ENCODE measurements around the gene IVD. TPM values are rescaled to one million over a fixed set of nuclear protein-coding genes. Genes with fewer than 3 reads are reported as not detected.
"Not testable (repeated sequence)": the region's sequence is repeated elsewhere in the genome, so short reads cannot be mapped to it uniquely, and the experiment has no call there.

The IVD gene
- total RNA-seq, 1 donor from 2014 or later, result 229 TPM

DNA sequence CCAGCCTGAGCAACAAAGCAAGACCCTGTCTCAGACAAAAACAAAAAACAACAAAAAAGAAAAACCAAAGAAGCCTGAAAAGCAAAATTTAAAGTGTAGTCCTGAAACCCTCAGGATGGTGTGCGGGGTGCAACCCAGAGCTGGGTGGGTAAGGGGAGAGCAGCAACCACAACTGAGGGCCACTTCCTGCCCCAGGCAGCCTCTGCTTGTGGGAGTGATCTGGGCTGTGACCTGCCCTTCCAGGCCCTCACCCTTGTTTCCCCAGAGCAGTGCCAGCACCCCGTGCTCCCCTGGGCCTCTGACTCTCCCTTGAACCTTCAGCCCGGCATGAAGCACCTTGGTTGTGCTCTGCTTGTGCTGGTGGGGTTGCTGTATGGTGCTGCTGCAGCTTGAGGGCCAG, 48.3 kb downstream of the IVD start:
- not testable (repeated sequence) for ATAC-seq; DNase-seq (ENCODE audit: low spot score)

GRCh38 chr15:40454904-40455391, 49.4 kb downstream of the IVD start:
- DNase-seq (ENCODE audit: low spot score) (no peak), ATAC-seq (no peak)

DNA sequence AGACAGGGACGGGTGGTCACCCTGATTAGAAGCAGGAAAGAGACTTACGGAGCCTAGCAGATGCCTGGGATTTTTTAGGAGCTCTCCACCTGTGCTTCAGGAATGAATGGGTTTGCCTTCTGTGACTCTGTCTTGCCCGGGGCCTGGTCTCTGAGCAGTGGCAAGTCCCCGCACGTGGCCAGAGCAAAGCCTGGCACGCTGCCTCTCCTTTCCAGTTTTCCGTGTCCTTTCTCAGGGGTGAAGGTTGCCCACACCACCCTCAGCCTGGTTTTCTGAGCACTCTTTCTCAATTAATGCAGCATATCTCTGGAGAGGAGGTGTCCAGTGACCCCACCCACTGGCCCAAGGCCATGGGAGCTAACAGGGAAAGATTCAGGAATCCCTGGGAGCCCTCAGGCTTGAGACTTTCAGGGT, 50.7 kb downstream of the IVD start:
- DNase-seq (ENCODE audit: low spot score), result no peak
- peak; percentile 27 for ATAC-seq

- DNase-seq (ENCODE audit: low spot score) (no peak), ATAC-seq (no peak)
Measured at GRCh38 chr15:40456738-40457137, 51.1 kb downstream of the IVD start.

GRCh38 chr15:40458495-40459371, 53.1 kb downstream of the IVD start:
- ATAC-seq, result no peak
- no peak for DNase-seq (ENCODE audit: low spot score)

DNA sequence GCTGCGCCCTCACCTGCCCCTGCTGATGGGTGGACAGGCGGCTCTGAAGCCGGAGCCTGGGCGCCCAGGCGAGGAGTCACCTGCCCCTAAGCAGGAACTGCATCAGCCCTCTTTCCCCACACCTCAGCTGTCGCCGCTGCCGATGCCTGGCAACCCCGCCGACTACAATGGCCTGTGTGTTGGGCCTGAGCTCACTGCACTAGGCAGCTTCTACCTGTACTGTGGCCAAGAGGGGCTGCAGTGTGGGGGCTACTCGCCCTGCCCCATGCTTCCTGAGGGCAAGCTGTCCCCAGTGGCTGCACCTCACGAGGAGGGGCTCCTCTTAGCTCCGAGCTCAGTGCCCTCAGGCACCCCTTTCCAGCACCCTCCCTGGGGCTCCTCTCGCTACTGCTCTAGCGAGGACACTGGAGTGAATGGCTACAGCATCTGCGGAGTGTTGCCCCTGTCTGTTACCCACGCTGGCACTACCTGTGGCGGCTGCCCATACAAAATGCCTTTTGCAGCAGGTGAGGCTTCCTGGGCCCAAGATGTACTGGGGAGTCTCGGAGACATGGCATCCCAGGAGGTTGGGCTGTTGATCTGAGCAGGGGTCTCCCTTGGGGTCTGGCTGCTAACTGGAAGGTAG, 53.9 kb downstream of the IVD start:
- ATAC-seq (no peak), DNase-seq (ENCODE audit: low spot score) (no peak)

DNA sequence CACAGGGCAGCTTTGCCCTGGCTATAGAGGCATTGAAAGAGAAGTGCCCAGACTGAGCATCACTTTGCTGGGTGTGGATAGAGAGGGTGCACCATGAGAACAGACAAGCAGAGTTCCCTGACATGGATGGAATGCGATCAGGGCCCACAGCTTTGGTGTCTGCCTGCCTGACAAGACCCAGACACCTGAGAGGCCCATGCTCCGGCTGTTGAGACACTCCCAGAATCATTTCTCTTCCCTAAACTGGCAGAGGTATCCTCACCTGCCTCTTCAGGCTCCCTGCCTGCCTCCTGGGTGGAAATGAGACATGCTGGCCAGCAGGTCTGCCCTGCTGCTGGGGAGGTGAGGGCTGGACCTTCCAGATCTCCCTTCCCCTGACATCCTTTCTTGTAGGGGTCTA, 54.8 kb downstream of the IVD start:
- DNase-seq (ENCODE audit: low spot score) (no peak), ATAC-seq (no peak)

- DNase-seq (ENCODE audit: low spot score) (no peak), ATAC-seq (no peak)
Measured at GRCh38 chr15:40461958-40462357, 56.4 kb downstream of the IVD start.

DNA sequence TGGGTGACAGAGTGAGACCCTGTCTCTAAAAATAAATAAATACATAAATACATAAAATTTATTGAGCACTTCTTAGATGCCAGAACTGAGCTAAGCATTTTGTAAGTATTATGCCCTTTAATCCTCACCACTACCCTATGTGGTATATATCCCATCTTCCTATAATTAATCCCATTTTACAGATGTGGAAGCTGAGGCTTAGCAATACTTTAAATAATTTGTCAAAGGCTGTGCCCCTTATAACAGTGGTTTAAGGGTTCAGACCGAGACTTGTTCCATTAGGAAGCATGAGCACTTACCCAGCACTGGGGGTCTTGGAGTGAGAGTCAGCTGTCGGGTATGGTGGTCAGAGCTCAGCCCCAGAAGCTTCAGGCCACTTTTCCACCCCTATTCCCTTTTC, 57.7 kb downstream of the IVD start:
- ATAC-seq, result no peak
- DNase-seq (ENCODE audit: low spot score), result no peak

DNA sequence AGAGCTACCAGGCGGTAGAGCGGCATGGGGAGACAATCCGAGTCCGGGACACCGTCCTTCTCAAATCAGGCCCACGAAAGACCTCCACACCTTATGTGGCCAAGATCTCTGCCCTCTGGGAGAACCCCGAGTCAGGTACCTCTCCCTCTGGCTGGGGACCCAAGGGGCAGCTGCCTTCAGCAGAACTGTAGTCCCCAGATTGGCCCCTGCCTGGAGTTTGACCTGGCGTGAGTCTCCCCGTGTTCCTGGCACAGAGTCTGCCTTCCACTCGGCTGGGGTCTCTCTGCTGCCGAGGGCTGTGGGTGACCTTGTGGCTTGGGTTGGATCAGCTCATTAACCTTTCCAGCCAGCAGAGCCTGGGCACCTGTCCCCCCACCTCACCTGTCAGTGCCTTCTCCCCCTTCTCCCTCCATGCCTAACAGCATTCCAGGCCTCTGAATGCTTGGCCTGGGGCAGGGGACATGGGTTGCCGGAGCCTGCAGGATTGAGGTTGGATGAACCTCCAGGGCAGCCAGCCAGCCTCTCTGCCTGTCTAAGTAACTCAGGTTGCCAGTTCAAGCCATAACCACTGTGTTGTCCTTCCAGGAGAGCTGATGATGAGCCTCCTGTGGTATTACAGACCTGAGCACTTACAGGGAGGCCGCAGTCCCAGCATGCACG, 58.4 kb downstream of the IVD start:
- DNase-seq (ENCODE audit: low spot score) (no peak), ATAC-seq (no peak)

GRCh38 chr15:40464595-40465185, 59.1 kb downstream of the IVD start:
- ATAC-seq, result peak; percentile 69
- no peak for DNase-seq (ENCODE audit: low spot score)

DNA sequence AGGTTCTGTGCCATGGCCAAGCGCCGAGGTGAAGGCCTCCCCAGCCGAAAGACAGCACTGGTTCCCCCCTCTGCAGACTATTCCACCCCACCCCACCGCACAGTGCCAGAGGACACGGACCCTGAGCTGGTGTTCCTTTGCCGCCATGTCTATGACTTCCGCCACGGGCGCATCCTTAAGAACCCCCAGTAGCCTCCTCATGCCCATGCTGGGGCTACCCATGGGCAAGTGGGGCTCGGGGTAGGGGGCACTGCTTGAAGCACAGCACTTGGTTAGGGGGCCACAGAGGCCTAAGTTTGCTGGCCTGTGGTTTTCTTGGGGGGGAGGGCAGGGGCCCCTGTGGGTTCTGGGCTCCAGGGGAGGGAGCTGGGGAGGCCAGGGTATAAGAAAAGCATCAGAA, 60.3 kb downstream of the IVD start:
- DNase-seq (ENCODE audit: low spot score) (no peak), ATAC-seq (no peak)

- DNase-seq (ENCODE audit: low spot score), result no peak
- ATAC-seq, result no peak
Measured at GRCh38 chr15:40466426-40467260, 61.0 kb downstream of the IVD start.

DNA sequence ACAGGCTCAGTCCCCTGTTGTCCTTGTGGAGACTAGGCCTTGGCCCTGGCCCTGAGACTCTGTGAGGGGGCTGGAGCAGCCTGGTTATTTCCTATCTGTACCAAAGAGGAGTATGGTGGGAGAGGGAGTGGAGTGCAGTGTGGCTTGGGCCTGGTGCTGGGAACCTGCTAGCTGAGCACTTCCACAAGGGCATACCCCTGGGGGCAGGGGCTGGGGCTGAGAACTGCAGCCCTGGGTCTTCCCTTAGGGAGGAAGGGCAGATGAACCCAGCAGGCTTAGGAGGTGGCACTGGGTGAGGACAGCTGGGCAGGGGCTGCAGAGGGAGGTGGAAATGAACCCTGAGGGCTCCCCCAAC, 61.6 kb downstream of the IVD start:
- ATAC-seq (no peak), DNase-seq (ENCODE audit: low spot score) (no peak)

DNA sequence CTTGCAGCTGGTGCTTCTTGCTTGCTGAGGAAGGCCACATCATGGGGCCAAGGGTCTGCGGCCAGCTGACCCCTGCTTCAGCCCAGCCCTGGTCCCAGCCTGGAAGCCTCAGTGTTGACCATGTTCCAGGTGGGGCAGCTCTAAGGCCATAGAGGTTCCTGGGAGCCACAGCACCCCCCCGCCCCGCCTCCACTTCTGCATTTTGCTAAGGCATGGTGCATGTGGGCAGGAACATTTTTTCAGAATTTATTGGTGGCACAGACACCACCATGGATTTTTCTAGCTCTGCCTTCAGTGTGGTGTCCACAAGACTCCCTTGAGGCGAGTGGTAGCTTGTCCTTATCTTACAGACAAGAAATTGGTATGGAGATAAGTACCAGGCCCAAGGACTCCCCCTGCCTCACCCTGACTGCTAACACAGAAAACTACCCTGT, 63.3 kb downstream of the IVD start:
- ATAC-seq (no peak), DNase-seq (ENCODE audit: low spot score) (no peak)

- ATAC-seq, result no peak
- DNase-seq (ENCODE audit: low spot score), result no peak
Measured at GRCh38 chr15:40469776-40470390, 64.3 kb downstream of the IVD start.

GRCh38 chr15:40470423-40471104, 65.0 kb downstream of the IVD start, which contains the start of gene CHST14:
Gene CHST14, plus strand, starts transcription at chr15:40470984. Its CDS starts 230 bp downstream, at chr15:40471214.
- DNase-seq (ENCODE audit: low spot score) (peak; percentile 65), ATAC-seq (peak; percentile 92)

All from left lobe of liver (tissue), 2 donors.